SH-SY5Y (cell line): ENCODE measurements around the gene WRAP53.

Experiments
- GATA2 ChIP-seq: IDR thresholded peaks from 2 replicates; pipeline ENCODE4 v1.6.1; 2011; ENCODE audit warnings: mild to moderate bottlenecking, low read depth, low read length
- GATA3 ChIP-seq: IDR thresholded peaks from 2 replicates; pipeline ENCODE4 v1.6.1; 2011; ENCODE audit warnings: low read depth, mild to moderate bottlenecking, low read length, moderate library complexity

DNA sequence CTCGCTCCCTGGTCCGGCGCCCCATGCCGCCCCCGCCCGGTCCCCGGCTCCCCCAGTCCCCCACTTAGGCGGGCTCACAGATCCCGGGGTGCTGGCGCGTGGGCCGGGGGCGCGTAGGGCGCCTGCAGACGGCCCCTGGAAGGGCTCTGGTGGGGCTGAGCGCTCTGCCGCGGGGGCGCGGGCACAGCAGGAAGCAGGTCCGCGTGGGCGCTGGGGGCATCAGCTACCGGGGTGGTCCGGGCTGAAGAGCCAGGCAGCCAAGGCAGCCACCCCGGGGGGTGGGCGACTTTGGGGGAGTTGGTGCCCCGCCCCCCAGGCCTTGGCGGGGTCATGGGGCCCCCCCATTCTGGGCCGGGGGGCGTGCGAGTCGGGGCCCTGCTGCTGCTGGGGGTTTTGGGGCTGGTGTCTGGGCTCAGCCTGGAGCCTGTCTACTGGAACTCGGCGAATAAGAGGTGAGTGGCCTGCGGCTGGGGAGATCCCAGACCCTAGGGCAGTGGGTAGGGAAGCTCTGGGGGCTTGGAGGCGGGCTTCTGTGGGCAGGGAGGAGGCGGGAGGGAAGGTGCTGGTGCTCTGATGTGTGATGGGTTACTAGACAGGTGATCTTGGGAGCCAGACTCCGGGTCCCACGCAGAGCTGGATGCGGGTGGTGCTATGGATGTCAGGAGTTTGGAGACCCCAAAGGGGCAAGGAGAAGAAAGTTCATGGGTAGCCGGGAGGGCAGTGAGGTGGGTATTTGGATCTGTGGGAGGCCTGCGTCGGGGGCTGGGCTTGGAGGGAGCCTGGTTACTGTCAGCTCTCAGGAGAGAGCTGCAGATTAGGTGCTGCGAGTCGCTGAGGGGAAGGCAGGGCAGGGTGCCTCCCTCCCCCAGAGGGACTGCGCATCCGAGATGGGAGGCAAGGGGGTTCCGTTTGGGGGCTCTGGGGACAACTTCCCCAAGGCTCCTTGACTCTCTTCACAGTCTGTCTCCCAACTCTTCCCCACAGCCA lies 17.3 kb downstream of the WRAP53 start:
- TF ChIP-seq GATA2 (no peak), GATA3 (no peak)
